GM12878 (cell line): ENCODE measurements around the gene ARSD.

Experiments used
- EP300 ChIP-seq, 2 experiments: fragments of 150-350 bp in 1 of 2; IDR thresholded peaks; 2 replicates each; pipeline ENCODE4 v1.6.1; 2011 to 2012; ENCODE audit warnings: low read depth in 2 of 2, low read length in 2 of 2, borderline replicate concordance in 1 of 2, improper control_type of control experiment in 1 of 2, inconsistent platforms in 1 of 2; ENCODE audit not compliant: control insufficient read depth in 1 of 2
- TF ChIP-seq, protein P1 (sequence below), 3 experiments: IDR thresholded peaks in 2 of 3; conservative IDR thresholded peaks in 1 of 3; 2 replicates each; pipeline ENCODE4 v1.5.1; 2011; ENCODE audit warnings: low read depth in 3 of 3, low read length in 3 of 3, mild to moderate bottlenecking in 3 of 3, control low read depth in 2 of 3, moderate library complexity in 2 of 3, inconsistent platforms in 1 of 3, mixed read lengths in 1 of 3; ENCODE audit not compliant: control insufficient read depth in 2 of 3, insufficient read depth in 1 of 3; ENCODE audit errors: extremely low read depth in 1 of 3

DNA sequence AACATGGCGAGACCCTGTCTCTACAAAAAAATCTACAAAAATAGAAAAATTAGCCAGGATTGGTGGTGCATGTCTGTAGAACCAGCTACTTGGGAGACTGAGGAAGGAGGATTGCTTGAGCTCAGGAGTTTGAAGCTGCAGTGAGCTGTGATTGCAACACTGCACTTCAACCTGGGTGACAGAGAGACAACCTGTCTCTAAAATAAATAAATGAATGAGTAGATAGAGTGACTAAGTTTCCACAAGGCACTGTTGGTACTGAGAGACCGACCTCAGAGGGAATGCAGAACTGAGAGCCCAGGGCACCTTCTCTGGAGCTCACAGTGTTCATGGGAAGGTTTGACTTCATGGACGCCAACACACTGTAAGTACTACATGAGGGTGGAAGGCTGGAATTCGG lies 26.7 kb upstream of the ARSD start:
- TF ChIP-seq, protein P1, sequence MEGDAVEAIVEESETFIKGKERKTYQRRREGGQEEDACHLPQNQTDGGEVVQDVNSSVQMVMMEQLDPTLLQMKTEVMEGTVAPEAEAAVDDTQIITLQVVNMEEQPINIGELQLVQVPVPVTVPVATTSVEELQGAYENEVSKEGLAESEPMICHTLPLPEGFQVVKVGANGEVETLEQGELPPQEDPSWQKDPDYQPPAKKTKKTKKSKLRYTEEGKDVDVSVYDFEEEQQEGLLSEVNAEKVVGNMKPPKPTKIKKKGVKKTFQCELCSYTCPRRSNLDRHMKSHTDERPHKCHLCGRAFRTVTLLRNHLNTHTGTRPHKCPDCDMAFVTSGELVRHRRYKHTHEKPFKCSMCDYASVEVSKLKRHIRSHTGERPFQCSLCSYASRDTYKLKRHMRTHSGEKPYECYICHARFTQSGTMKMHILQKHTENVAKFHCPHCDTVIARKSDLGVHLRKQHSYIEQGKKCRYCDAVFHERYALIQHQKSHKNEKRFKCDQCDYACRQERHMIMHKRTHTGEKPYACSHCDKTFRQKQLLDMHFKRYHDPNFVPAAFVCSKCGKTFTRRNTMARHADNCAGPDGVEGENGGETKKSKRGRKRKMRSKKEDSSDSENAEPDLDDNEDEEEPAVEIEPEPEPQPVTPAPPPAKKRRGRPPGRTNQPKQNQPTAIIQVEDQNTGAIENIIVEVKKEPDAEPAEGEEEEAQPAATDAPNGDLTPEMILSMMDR (IDR thresholded peaks at IDR 0.05 in 2 of 3, conservative IDR thresholded peaks at IDR 0.05 in 1 of 3; ENCODE audit: control insufficient read depth in 2 of 3, extremely low read depth in 1 of 3, insufficient read depth in 1 of 3, low read depth in 3 of 3, low read length in 3 of 3) = no peak
- TF ChIP-seq EP300 (IDR thresholded peaks at IDR 0.05; ENCODE audit: borderline replicate concordance in 1 of 2, control insufficient read depth in 1 of 2, low read depth in 2 of 2, low read length in 2 of 2) = no peak
